HepG2 (cell line): ENCODE data around the gene ALG3. TPM values are rescaled to one million over a fixed set of nuclear protein-coding genes. Genes with fewer than 3 reads are reported as not detected.

Source experiments
- ATF3 ChIP-seq: sonication (generic); formaldehyde crosslinking; IDR thresholded peaks from 2 replicates; pipeline ENCODE4 v1.4.0; 2020; ENCODE audit warnings: missing genetic modification reagents
- CCAR2 ChIP-seq: fragments of 200-400 bp; formaldehyde crosslinking; optimal IDR thresholded peaks from 2 replicates; pipeline ENCODE3; 2018; ENCODE audit warnings: low read depth, mild to moderate bottlenecking, low read length, moderate library complexity
- EP300 ChIP-seq, 3 experiments: sonication (generic) in 1 of 3; formaldehyde crosslinking in 1 of 3; IDR thresholded peaks; 2 replicates each; pipeline versions ENCODE4 v1.5.1 to v1.6.1; 2011 to 2020; ENCODE audit warnings: low read depth in 2 of 3, low read length in 2 of 3, borderline replicate concordance in 1 of 3, improper control_type of control experiment in 1 of 3, mild to moderate bottlenecking in 1 of 3, missing genetic modification reagents in 1 of 3, moderate library complexity in 1 of 3
- ETV6 ChIP-seq: sonication (generic); formaldehyde crosslinking; conservative IDR thresholded peaks from 2 replicates; pipeline ENCODE4 v1.4.0; 2020; ENCODE audit warnings: missing genetic modification reagents
- GABPA ChIP-seq, 2 experiments: IDR thresholded peaks; 2 replicates each; pipeline ENCODE4 v1.6.1; 2011 to 2016; ENCODE audit warnings: low read depth in 2 of 2, low read length in 1 of 2, missing biosample characterization in 1 of 2, missing genetic modification characterization in 1 of 2
- HMGXB3 ChIP-seq: sonication (generic); formaldehyde crosslinking; IDR thresholded peaks from 2 replicates; pipeline ENCODE4 v1.4.0; 2020; ENCODE audit warnings: missing genetic modification reagents, borderline replicate concordance
- KDM2A ChIP-seq: sonication (generic); formaldehyde crosslinking; IDR thresholded peaks from 2 replicates; pipeline ENCODE4 v1.4.0; 2020; ENCODE audit warnings: low read depth, missing genetic modification reagents, borderline replicate concordance
- KLF6 ChIP-seq: IDR thresholded peaks from 2 replicates; pipeline ENCODE4 v1.8.0; 2016; ENCODE audit warnings: missing biosample characterization, missing genetic modification reagents
- MAFK ChIP-seq, 2 experiments: IDR thresholded peaks in 1 of 2; conservative IDR thresholded peaks in 1 of 2; 2 replicates each; pipeline ENCODE4 v1.6.1; 2011; ENCODE audit warnings: improper control_type of control experiment in 2 of 2, low read length in 2 of 2
- MIER2 ChIP-seq: IDR thresholded peaks from 2 replicates; pipeline ENCODE4 v1.6.1; 2016; ENCODE audit warnings: missing biosample characterization, missing genetic modification reagents
- NFIB ChIP-seq: sonication (generic); formaldehyde crosslinking; IDR thresholded peaks from 2 replicates; pipeline ENCODE4 v1.9.0; 2021; ENCODE audit warnings: missing genetic modification reagents, mild to moderate bottlenecking, borderline replicate concordance
- RXRA ChIP-seq: sonication (generic); formaldehyde crosslinking; IDR thresholded peaks from 2 replicates; pipeline ENCODE4 v1.5.1; 2020; ENCODE audit warnings: missing genetic modification reagents
- SALL1 ChIP-seq: sonication (generic); formaldehyde crosslinking; IDR thresholded peaks from 2 replicates; pipeline ENCODE4 v1.8.0; 2022; ENCODE audit warnings: mild to moderate bottlenecking, missing genetic modification reagents
- TERF1 ChIP-seq: sonication (generic); formaldehyde crosslinking; IDR thresholded peaks from 2 replicates; pipeline ENCODE4 v1.8.0; 2022; ENCODE audit warnings: mild to moderate bottlenecking, missing genetic modification reagents, moderate library complexity
- THAP11 ChIP-seq: IDR thresholded peaks from 2 replicates; pipeline ENCODE4 v1.6.1; 2016; ENCODE audit warnings: missing biosample characterization, missing genetic modification reagents
- THAP8 ChIP-seq: sonication (generic); formaldehyde crosslinking; IDR thresholded peaks from 2 replicates; pipeline ENCODE4 v1.5.1; 2020; ENCODE audit warnings: missing genetic modification reagents, mild to moderate bottlenecking, borderline replicate concordance
- THRA ChIP-seq: sonication (generic); formaldehyde crosslinking; IDR thresholded peaks from 2 replicates; pipeline ENCODE4 v1.4.0; 2020; ENCODE audit warnings: missing genetic modification reagents, borderline replicate concordance
- ZBTB7A ChIP-seq: sonication (generic); formaldehyde crosslinking; IDR thresholded peaks from 2 replicates; pipeline ENCODE4 v1.8.0; 2022; ENCODE audit warnings: mild to moderate bottlenecking, missing genetic modification reagents
- ZNF20 ChIP-seq: sonication (generic); formaldehyde crosslinking; IDR thresholded peaks from 2 replicates; pipeline ENCODE4 v1.4.0; 2020; ENCODE audit warnings: mild to moderate bottlenecking, moderate library complexity, missing genetic modification reagents
- polyA plus RNA-seq, 8 experiments: library from polyadenylated mRNA; depleted of rRNA in 3 of 8; stranded (reverse) in 7 of 8; unstranded in 1 of 8; fragments of >200 nt; fragmentation: Illumina TruSeq in 4 of 8; extraction: Trizol in 4 of 8; gene quantifications; 2 replicates each; pipeline versions ENCODE4 v1.2.1 to v1.2.3, GENCODE V29; 2011 to 2016; ENCODE audit warnings: low read depth in 4 of 8, missing spikeins in 1 of 8, mixed read lengths in 1 of 8; ENCODE audit not compliant: insufficient read depth in 1 of 8
- total RNA-seq, 5 experiments: library from RNA; depleted of rRNA; stranded (reverse); fragments of >200 nt; fragmentation: Illumina TruSeq; extraction: Trizol; gene quantifications; 2 replicates each; pipeline ENCODE4 v1.2.3, GENCODE V29; 2016; ENCODE audit warnings: low read depth in 1 of 5

Gene ALG3
- total and polyA plus RNA-seq, 2 of the 13 experiments (the other 11 are each of a cell fraction or from before 2014, with no cell fraction given) = 46.6 to 57.1 TPM

GRCh38 chr3:184248454-184249411 lies at the start of gene ALG3 (continued):
- peak; percentile 49 for TF ChIP-seq THRA
- TF ChIP-seq MIER2 = peak; percentile 58
- peak; percentile 52; the same call in 1 of the 2 replicates for TF ChIP-seq HMGXB3 (CRISPR knock-in tag)
- TF ChIP-seq MAFK (conservative IDR thresholded peaks at IDR 0.05 in 1 of 2, IDR thresholded peaks at IDR 0.05 in 1 of 2; ENCODE audit: low read length in 2 of 2) = no peak
- no peak; the same call in 1 of the 2 replicates for TF ChIP-seq THAP8 (CRISPR knock-in tag)
- no peak for TF ChIP-seq CCAR2
- TF ChIP-seq KDM2A = no peak; the same call in none of the 2 replicates
- peak; percentile 87 for TF ChIP-seq ETV6 (CRISPR knock-in tag)
- no peak for TF ChIP-seq TERF1 (CRISPR knock-in tag)
- TF ChIP-seq THAP11 (CRISPR knock-in tag) = peak; percentile 90
- TF ChIP-seq SALL1 (CRISPR knock-in tag) = peak; percentile 72
- TF ChIP-seq GABPA (IDR thresholded peaks at IDR 0.05; ENCODE audit: low read depth, low read length) = no peak
- peak; percentile 88 for TF ChIP-seq GABPA (CRISPR knock-in tag; IDR thresholded peaks at IDR 0.05; ENCODE audit: low read depth)
- TF ChIP-seq ZBTB7A (CRISPR knock-in tag) = no peak; the same call in 1 of the 2 replicates
- no peak for TF ChIP-seq ZNF20 (CRISPR knock-in tag)
- no peak for TF ChIP-seq NFIB (CRISPR knock-in tag)
- peak; percentile 94; the same call in 1 of the 2 replicates for TF ChIP-seq KLF6 (CRISPR knock-in tag)
- TF ChIP-seq ATF3 (CRISPR knock-in tag) = peak; percentile 42
- peak; percentile 80 for TF ChIP-seq RXRA (CRISPR knock-in tag)
- TF ChIP-seq EP300 (IDR thresholded peaks at IDR 0.05; ENCODE audit: low read depth in 2 of 2, low read length in 2 of 2) = peak; percentile 27 to 40; a peak in 2 of 4 replicates
- TF ChIP-seq EP300 (CRISPR knock-in tag; IDR thresholded peaks at IDR 0.05; ENCODE audit: borderline replicate concordance) = peak; percentile 54; the same call in 1 of the 2 replicates
